ENCODE measurements around the gene CST8.

Gene CST8

GRCh38 chr20:23488996-23489395 is 1.9 kb upstream of the CST8 start:
- DNase-seq (ENCODE audit: low read depth): no peak
- no peak overlapping the region for H3K4me3 ChIP-seq (ENCODE audit: control insufficient read depth, low read depth, low read length)
- TF ChIP-seq, protein P1, sequence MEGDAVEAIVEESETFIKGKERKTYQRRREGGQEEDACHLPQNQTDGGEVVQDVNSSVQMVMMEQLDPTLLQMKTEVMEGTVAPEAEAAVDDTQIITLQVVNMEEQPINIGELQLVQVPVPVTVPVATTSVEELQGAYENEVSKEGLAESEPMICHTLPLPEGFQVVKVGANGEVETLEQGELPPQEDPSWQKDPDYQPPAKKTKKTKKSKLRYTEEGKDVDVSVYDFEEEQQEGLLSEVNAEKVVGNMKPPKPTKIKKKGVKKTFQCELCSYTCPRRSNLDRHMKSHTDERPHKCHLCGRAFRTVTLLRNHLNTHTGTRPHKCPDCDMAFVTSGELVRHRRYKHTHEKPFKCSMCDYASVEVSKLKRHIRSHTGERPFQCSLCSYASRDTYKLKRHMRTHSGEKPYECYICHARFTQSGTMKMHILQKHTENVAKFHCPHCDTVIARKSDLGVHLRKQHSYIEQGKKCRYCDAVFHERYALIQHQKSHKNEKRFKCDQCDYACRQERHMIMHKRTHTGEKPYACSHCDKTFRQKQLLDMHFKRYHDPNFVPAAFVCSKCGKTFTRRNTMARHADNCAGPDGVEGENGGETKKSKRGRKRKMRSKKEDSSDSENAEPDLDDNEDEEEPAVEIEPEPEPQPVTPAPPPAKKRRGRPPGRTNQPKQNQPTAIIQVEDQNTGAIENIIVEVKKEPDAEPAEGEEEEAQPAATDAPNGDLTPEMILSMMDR (conservative IDR thresholded peaks at IDR 0.05; ENCODE audit: control insufficient read depth, insufficient read depth, low read depth, low read length): no peak

GRCh38 chr20:23492292-23492691 is 1.4 kb downstream of the CST8 start:
- DNase-seq (ENCODE audit: low read depth): no peak
- no peak overlapping the region for H3K4me3 ChIP-seq (ENCODE audit: control insufficient read depth, low read depth, low read length)
- TF ChIP-seq, protein P1 (conservative IDR thresholded peaks at IDR 0.05; ENCODE audit: control insufficient read depth, insufficient read depth, low read depth, low read length): no peak

GRCh38 chr20:23493172-23493772 is 2.4 kb downstream of the CST8 start:
- no peak overlapping the region for H3K4me3 ChIP-seq (ENCODE audit: control insufficient read depth, low read depth, low read length)
- TF ChIP-seq, protein P1 (conservative IDR thresholded peaks at IDR 0.05; ENCODE audit: control insufficient read depth, insufficient read depth, low read depth, low read length): no peak

GRCh38 chr20:23497536-23497935 is 6.6 kb downstream of the CST8 start:
- DNase-seq (ENCODE audit: low read depth): no peak
- TF ChIP-seq, protein P1 (conservative IDR thresholded peaks at IDR 0.05; ENCODE audit: control insufficient read depth, insufficient read depth, low read depth, low read length): no peak
- no peak overlapping the region for H3K4me3 ChIP-seq (ENCODE audit: control insufficient read depth, low read depth, low read length)

More at GRCh38 chr20:23493172-23493772, 2.4 kb downstream of the CST8 start:
- no peak for DNase-seq (ENCODE audit: low read depth)

DNA sequence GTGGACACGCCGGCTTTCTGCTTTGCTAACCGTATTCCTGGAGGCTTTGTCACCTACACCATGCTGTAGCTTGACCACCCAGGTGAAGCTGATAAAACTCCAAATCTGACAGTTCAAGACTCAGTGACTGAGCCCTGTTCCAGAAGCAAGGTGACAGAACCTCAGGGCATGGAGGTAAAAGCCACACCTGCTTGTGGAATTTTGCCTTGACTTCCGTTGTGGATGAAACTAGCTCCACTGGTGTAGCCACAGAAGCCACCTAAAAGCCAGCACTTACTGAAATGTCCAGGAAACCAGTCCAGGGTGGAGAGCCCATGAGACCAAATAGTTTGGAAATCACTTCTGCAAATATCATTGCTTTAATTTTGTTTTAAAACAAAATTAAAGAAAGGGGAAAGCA is 11.0 kb downstream of the CST8 start:
- TF ChIP-seq, protein P1 (conservative IDR thresholded peaks at IDR 0.05; ENCODE audit: control insufficient read depth, insufficient read depth, low read depth, low read length): no peak
- no peak for DNase-seq (ENCODE audit: low read depth)

GRCh38 chr20:23503649-23504048 is 12.7 kb downstream of the CST8 start:
- no peak for DNase-seq (ENCODE audit: low read depth)
- H3K4me3 ChIP-seq (ENCODE audit: control insufficient read depth, low read depth, low read length): no peak overlapping the region
- TF ChIP-seq, protein P1 (conservative IDR thresholded peaks at IDR 0.05; ENCODE audit: control insufficient read depth, insufficient read depth, low read depth, low read length): no peak

More for the DNA sequence above, 11.0 kb downstream of the CST8 start:
- H3K4me3 ChIP-seq (ENCODE audit: control insufficient read depth, low read depth, low read length): no peak overlapping the region

GRCh38 chr20:23507346-23507745 is 16.4 kb downstream of the CST8 start:
- H3K4me3 ChIP-seq (ENCODE audit: control insufficient read depth, low read depth, low read length): no peak overlapping the region
- DNase-seq (ENCODE audit: low read depth): no peak
- TF ChIP-seq, protein P1 (conservative IDR thresholded peaks at IDR 0.05; ENCODE audit: control insufficient read depth, insufficient read depth, low read depth, low read length): no peak
